Activated gamma-delta T cell treated with Interleukin-2 at 50 U/mL for 16 hours (primary cell): ENCODE data around the gene ITGB4.

Experiments
- DNase-seq: peaks from one replicate; pipeline ENCODE4 v3.0.0-alpha.2; 2020

Gene ITGB4

DNA sequence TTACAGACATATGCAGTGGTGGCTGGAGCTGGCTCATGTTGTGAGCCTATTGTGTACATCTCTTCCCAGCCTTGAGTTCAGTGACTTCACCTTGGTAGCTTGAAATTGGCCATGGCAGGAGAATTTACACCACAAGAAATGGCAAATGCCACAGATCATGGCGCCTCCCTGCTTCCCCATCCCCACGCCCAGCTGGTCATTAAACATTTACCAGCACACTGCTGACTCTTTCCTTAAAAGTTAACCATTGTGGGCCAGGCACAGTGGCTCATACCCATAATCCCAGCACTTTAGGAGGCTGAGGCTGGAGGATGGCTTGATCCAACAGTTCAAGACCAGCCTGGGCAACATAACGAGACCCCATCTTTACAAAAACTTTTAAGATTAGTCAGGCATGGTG, 22.6 kb upstream of the ITGB4 start:
- no peak for DNase-seq

GRCh38 chr17:75701288-75701687, 20.0 kb upstream of the ITGB4 start:
- no peak for DNase-seq

GRCh38 chr17:75703191-75703590, 18.1 kb upstream of the ITGB4 start:
- no peak for DNase-seq

- DNase-seq = no peak
These were observed 17.7 kb upstream of the ITGB4 start for GRCh38 chr17:75703591-75703990.

GRCh38 chr17:75704963-75705875, 16.0 kb upstream of the ITGB4 start:
- no peak for DNase-seq

GRCh38 chr17:75706042-75706728, 15.1 kb upstream of the ITGB4 start:
- no peak for DNase-seq

DNA sequence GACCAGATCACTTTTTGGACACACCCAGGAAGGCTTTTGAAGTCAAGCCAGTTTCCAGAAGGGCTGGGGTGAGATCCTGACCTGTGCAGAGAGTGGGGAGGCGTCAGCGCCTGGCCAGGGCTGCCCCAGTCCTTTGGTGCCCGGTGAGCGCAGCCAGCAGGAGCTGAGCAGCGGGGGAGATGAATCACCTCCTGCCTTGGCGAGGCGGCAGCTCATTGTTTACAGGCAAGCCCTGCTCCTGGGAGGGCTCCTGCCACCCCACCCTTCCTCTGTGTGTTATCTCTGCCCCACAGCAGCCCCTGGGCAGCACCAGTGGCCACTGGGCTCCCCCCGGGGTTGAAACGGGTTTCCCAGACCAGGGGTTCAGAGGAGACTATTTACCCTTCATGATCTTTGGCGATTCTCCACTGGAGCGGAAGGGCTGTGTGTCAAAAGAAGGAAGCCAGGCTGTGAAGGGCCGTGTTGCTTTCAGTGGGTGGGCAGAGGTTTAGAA, 14.1 kb upstream of the ITGB4 start:
- no peak for DNase-seq

- DNase-seq = no peak
These were observed 8.8 kb upstream of the ITGB4 start for GRCh38 chr17:75712446-75712845.

- no peak for DNase-seq
These were observed 1.5 kb upstream of the ITGB4 start for GRCh38 chr17:75719732-75720131.

- no peak for DNase-seq
These were observed 278 bp downstream of the ITGB4 start for GRCh38 chr17:75721463-75722011.

GRCh38 chr17:75722076-75722475, 817 bp downstream of the ITGB4 start:
- DNase-seq = no peak

GRCh38 chr17:75722542-75723095, 1.4 kb downstream of the ITGB4 start:
- no peak for DNase-seq

- no peak for DNase-seq
These were observed 2.1 kb downstream of the ITGB4 start for GRCh38 chr17:75723171-75723930.

DNA sequence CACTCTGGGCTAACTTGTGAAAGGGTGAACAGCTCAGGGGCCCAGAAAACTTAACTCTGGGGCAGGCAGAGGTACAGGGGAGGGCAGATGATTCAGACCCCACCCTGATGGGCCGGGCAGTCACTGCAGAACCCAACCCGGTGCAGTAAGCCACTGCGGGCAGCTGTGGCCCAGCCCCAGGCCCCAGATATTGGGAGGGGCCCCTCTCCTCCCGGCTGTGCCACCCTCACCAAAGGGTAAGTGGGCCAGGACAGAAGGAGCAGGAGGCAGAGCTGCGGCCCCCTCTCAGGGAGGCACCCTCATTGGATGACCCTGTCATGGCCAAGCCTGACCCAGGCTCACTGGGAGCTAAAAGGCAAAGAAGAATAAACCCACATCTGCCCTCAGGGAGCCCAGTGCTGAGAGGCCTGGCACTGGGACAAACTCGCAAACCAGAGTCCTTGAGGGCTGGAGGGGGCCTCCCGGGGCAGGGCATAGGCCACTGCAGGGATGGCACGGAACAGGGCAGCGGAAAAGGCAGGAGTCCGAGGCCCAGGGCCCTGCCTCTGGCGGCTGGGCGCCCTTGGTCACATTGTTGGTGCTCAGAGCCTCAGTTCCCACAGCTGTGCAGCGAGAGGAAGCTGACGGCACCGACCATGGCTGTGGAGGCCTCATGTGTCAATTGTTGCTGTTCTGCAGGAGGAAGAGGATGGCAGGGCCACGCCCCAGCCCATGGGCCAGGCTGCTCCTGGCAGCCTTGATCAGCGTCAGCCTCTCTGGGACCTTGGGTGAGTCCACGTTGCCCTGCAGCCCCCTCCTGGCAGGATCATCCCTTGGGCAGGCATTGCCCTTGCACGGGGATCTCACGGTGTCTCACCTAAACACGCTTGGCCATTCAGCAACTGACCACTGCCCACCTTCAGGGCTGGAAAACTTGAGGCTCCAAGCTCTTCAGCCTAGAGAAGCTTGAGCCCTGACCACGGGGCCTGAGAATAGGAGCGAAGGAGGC, 3.1 kb downstream of the ITGB4 start:
- no peak for DNase-seq

- DNase-seq = no peak
These were observed 4.2 kb downstream of the ITGB4 start for GRCh38 chr17:75725504-75725903.

DNA sequence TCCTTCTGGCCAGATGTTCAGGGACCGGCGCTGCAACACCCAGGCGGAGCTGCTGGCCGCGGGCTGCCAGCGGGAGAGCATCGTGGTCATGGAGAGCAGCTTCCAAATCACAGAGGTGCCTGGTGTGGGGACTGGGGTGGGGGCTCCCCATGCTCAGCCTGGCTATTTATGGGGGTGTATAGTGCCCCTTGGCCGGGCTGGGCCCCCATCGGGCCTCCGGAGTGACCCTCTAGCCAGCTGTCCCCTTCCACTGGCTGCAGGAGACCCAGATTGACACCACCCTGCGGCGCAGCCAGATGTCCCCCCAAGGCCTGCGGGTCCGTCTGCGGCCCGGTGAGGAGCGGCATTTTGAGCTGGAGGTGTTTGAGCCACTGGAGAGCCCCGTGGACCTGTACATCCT, 6.1 kb downstream of the ITGB4 start:
- DNase-seq = no peak

DNA sequence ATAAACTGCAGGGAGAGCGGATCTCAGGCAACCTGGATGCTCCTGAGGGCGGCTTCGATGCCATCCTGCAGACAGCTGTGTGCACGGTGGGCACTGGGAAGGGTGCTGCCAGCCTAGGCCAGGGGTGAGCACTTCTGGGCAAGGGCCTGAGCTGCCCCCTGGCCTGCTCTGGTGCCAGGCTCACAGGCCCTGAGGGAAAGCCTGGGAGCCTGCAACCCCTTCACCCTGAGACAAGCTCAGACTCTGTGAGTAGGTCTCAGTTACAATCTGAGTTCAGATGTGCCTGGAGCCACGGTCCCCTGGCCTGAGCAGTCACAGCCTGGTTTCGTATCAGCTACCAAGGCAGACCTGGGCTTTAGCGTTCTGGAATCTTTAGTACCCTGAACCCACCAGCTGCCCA, 8.1 kb downstream of the ITGB4 start:
- DNase-seq = no peak

GRCh38 chr17:75730065-75730464, 8.8 kb downstream of the ITGB4 start:
- DNase-seq = no peak

DNA sequence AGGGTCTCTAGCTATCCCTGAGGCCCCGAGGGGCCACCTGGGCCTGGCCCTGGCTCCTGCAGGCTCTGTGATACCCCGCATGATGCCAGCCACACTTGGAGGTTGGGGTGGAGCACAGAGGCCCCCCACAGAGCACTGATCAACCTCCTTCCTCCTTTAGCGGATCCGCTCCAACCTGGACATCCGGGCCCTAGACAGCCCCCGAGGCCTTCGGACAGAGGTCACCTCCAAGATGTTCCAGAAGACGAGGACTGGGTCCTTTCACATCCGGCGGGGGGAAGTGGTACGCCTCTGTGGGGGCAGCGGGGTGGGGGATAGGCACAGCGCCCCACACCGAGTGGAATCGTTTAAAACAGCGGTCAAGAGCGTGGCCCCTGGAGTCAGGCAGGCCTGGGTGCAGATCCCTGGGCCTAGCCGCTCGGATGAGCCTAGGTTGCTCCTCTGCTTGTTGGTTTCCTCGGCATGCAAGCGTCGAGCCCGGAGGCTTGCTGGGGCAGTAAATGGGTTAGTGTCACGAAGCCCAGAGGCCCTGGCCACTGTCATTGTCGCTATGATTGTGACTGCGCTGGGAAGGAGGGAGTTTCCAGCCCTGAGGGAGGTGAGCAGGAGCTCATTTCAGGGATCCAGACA, 9.9 kb downstream of the ITGB4 start:
- DNase-seq = no peak

GRCh38 chr17:75731716-75732498, 10.6 kb downstream of the ITGB4 start:
- no peak for DNase-seq
